Subcutaneous adipose tissue (tissue), 4 donors: ENCODE measurements around the gene HEG1. TPM values are rescaled to one million over a fixed set of nuclear protein-coding genes. Genes with fewer than 3 reads are reported as not detected.

Experiments
- total RNA-seq, 4 donors: library from RNA; depleted of rRNA; stranded (reverse); fragments of >200 nt; gene quantifications; one replicate each; pipeline ENCODE4 v1.1.0, GENCODE V29; 2016
- TF ChIP-seq, protein P1 (sequence below): fragments of 450-650 bp; IDR thresholded peaks from one replicate; pipeline ENCODE4 v1.5.1; 2016; ENCODE audit warnings: low read depth, mild to moderate bottlenecking, control low read depth, antibody characterized with exemption, moderate library complexity

HEG1 gene
- total RNA-seq, 4 donors from 2014 or later = 26.7 to 72.5 (median 36.2) TPM

- TF ChIP-seq, protein P1, sequence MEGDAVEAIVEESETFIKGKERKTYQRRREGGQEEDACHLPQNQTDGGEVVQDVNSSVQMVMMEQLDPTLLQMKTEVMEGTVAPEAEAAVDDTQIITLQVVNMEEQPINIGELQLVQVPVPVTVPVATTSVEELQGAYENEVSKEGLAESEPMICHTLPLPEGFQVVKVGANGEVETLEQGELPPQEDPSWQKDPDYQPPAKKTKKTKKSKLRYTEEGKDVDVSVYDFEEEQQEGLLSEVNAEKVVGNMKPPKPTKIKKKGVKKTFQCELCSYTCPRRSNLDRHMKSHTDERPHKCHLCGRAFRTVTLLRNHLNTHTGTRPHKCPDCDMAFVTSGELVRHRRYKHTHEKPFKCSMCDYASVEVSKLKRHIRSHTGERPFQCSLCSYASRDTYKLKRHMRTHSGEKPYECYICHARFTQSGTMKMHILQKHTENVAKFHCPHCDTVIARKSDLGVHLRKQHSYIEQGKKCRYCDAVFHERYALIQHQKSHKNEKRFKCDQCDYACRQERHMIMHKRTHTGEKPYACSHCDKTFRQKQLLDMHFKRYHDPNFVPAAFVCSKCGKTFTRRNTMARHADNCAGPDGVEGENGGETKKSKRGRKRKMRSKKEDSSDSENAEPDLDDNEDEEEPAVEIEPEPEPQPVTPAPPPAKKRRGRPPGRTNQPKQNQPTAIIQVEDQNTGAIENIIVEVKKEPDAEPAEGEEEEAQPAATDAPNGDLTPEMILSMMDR = no peak
These were observed 53.1 kb downstream of the HEG1 start for GRCh38 chr3:125002414-125003368.

GRCh38 chr3:125001557-125002413 is 54.0 kb downstream of the HEG1 start:
- TF ChIP-seq, protein P1 = no peak

GRCh38 chr3:125000661-125001060 is 55.1 kb downstream of the HEG1 start:
- TF ChIP-seq, protein P1 = no peak

DNA sequence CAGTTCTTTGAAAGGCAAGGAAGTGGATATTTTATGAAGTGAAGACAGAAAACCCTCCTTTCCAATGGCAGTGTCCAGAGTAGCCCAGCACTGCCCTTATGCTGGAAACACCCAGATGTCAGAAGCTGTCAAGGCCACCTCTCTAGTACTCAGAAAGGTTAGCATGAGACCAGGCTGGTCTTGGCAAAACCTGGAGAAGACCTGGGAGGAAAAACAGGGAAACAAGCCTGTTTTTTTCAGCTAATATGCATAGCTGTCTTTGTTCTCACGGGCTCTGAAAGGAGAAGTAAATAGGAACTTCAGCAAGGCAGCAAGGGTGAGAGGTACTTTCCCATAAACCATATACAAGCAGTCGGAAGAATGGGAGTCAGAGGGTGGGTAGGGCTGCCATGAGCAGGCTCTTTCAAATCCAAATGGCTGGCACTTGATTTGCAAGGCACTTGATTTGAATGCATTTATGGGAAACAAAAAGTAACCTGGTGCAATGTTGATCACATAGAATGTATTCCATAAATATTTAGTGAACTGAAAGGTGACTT is 55.8 kb downstream of the HEG1 start:
- TF ChIP-seq, protein P1 = no peak

DNA sequence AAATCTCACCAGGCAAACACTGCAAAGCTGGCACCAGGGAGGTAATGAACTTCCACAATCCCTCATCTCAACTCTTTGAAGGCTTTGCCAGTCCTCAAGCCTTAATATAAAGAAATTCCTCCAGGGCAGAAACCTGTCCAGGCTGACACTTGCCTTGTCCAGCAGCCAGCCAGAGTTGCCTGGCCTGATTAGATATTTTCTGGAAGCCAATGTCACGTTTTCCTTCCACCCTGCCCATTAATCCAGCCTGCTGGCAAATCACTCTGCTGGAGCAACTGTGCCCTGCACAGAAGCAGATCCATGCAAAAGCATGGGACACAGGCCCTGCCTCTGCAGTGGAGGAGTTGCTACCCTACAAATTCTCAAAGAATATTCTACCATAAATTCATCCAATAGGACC is 56.5 kb downstream of the HEG1 start:
- TF ChIP-seq, protein P1 = no peak

DNA sequence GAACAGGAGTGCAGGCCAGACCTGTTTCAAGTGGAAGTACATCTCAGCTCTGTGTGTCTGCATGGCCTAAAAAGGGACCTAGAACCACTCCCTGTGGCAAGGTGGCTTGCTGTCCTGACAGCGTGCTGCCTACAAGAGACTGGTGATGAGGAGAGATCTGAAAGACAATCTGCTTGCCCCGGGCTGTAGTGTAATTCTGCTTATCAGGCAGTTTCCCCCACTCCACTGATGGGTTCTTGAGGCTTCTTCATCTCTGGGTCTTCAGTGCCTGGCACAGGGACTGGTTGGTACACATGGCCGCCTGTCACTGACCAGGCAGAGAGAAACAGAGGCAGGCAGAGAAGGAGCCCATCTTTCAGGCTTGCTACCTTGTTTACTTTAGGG is 57.6 kb downstream of the HEG1 start:
- TF ChIP-seq, protein P1 = no peak
